Measurements from ENCODE around the gene MEGF8.

- no peak for TF ChIP-seq CTCF (CRISPR knock-in tag; IDR thresholded peaks at IDR 0.05)
- TF ChIP-seq NFYB (CRISPR knock-in tag; IDR thresholded peaks at IDR 0.05): no peak
- no peak for TF ChIP-seq ATF2 (CRISPR knock-in tag; IDR thresholded peaks at IDR 0.05)
- TF ChIP-seq EZH2 (conservative IDR thresholded peaks at IDR 0.05; ENCODE audit: low read depth, low read length): no peak
- TF ChIP-seq ZSCAN29 (CRISPR knock-in tag; conservative IDR thresholded peaks at IDR 0.05): no peak
Observed at GRCh38 chr19:42351079-42351735, 25.8 kb downstream of the MEGF8 start.
